GM18519 (cell line): ENCODE results near the gene MECP2.
"Not testable (repeated sequence)": the region's sequence is repeated elsewhere in the genome, so short reads cannot be mapped to it uniquely, and the experiment has no call there.

Experiments
- ATAC-seq: cut with Tn5 transposase; IDR thresholded peaks from one replicate; pipeline ENCODE4 v1.9.1; 2021; ENCODE audit warnings: mild to moderate bottlenecking, moderate library complexity; ENCODE audit not compliant: unreplicated experiment, low FRiP score

The MECP2 gene

GRCh38 chrX:154097589-154098541, at the start of gene MECP2:
Gene MECP2 (minus strand): TSS chrX:154097717.
- ATAC-seq = peak; percentile 75

- ATAC-seq = not testable (repeated sequence)
Observed at GRCh38 chrX:154144010-154144409, 46.5 kb upstream of the MECP2 start, which contains the start of gene OPN1LW. Gene OPN1LW (plus strand): TSS chrX:154144243. CDS start chrX:154144284, 41 bp downstream.

- ATAC-seq = no peak
Observed at GRCh38 chrX:154142950-154143745, 45.6 kb upstream of the MECP2 start.

GRCh38 chrX:154142386-154142785, 44.9 kb upstream of the MECP2 start:
- no peak for ATAC-seq

GRCh38 chrX:154140742-154141141, 43.2 kb upstream of the MECP2 start:
- no peak for ATAC-seq

- ATAC-seq = no peak
Observed at GRCh38 chrX:154140206-154140605, 42.7 kb upstream of the MECP2 start.

- no peak for ATAC-seq
Observed at GRCh38 chrX:154138857-154139256, 41.3 kb upstream of the MECP2 start.

- ATAC-seq = no peak
Observed at GRCh38 chrX:154136627-154137161, 39.2 kb upstream of the MECP2 start.

- ATAC-seq = no peak
Observed at GRCh38 chrX:154135458-154136229, 38.1 kb upstream of the MECP2 start.

GRCh38 chrX:154132366-154132765, 34.8 kb upstream of the MECP2 start:
- no peak for ATAC-seq

- no peak for ATAC-seq
Observed at GRCh38 chrX:154131955-154132354, 34.4 kb upstream of the MECP2 start.

GRCh38 chrX:154126101-154126500, 28.6 kb upstream of the MECP2 start:
- ATAC-seq = no peak

- ATAC-seq = no peak
Observed at GRCh38 chrX:154125391-154126040, 28.0 kb upstream of the MECP2 start.

- ATAC-seq = no peak
Observed at GRCh38 chrX:154123241-154124219, 26.0 kb upstream of the MECP2 start.

- ATAC-seq = no peak
Observed at GRCh38 chrX:154121961-154122360, 24.4 kb upstream of the MECP2 start.

GRCh38 chrX:154121207-154121606, 23.7 kb upstream of the MECP2 start:
- no peak for ATAC-seq

GRCh38 chrX:154120567-154120966, 23.1 kb upstream of the MECP2 start:
- ATAC-seq = no peak

GRCh38 chrX:154117566-154117965, 20.0 kb upstream of the MECP2 start:
- ATAC-seq = no peak
